HEK293 (cell line): ENCODE data around the gene DDOST.

Experiments
- GLI4 ChIP-seq: fragments of 450-650 bp; formaldehyde crosslinking; IDR thresholded peaks from 2 replicates; pipeline ENCODE4 v1.5.1; 2016; ENCODE audit warnings: missing biosample characterization, missing genetic modification characterization
- HOXA7 ChIP-seq: sonication (generic); formaldehyde crosslinking; IDR thresholded peaks from 2 replicates; pipeline ENCODE4 v1.8.1; 2022; ENCODE audit warnings: missing genetic modification reagents, borderline replicate concordance
- IKZF3 ChIP-seq: fragments of 450-650 bp; IDR thresholded peaks from 2 replicates; pipeline ENCODE4 v1.5.0; 2018; ENCODE audit warnings: missing biosample characterization, mild to moderate bottlenecking, missing genetic modification characterization, moderate library complexity
- KLF1 ChIP-seq: fragments of 450-650 bp; formaldehyde crosslinking; IDR thresholded peaks from 2 replicates; pipeline ENCODE4 v1.5.1; 2016; ENCODE audit warnings: missing biosample characterization, missing genetic modification characterization
- KLF10 ChIP-seq: fragments of 450-650 bp; IDR thresholded peaks from 2 replicates; pipeline ENCODE4 v1.5.1; 2018; ENCODE audit warnings: missing biosample characterization, mild to moderate bottlenecking, missing genetic modification characterization
- MZF1 ChIP-seq: fragments of 450-650 bp; formaldehyde crosslinking; IDR thresholded peaks from 2 replicates; pipeline ENCODE4 v1.5.1; 2017; ENCODE audit warnings: missing biosample characterization, missing genetic modification characterization, borderline replicate concordance
- PRDM1 ChIP-seq: fragments of 450-650 bp; formaldehyde crosslinking; IDR thresholded peaks from 2 replicates; pipeline ENCODE4; 2016; ENCODE audit warnings: missing biosample characterization, missing genetic modification characterization
- SP2 ChIP-seq: fragments of 450-650 bp; formaldehyde crosslinking; IDR thresholded peaks from 2 replicates; pipeline ENCODE4 v1.5.1; 2016; ENCODE audit warnings: missing biosample characterization, missing genetic modification characterization
- YY2 ChIP-seq: fragments of 450-650 bp; formaldehyde crosslinking; IDR thresholded peaks from 2 replicates; pipeline ENCODE4 v1.5.1; 2016; ENCODE audit warnings: missing biosample characterization, missing genetic modification characterization
- ZFHX2 ChIP-seq: fragments of 450-650 bp; formaldehyde crosslinking; conservative IDR thresholded peaks from 2 replicates; pipeline ENCODE4 v1.5.1; 2016; ENCODE audit warnings: missing biosample characterization, missing genetic modification characterization
- ZIC2 ChIP-seq: fragments of 450-650 bp; formaldehyde crosslinking; IDR thresholded peaks from 2 replicates; pipeline ENCODE4 v1.5.1; 2016; ENCODE audit warnings: missing biosample characterization, missing genetic modification characterization
- ZNF10 ChIP-seq: fragments of 450-650 bp; formaldehyde crosslinking; IDR thresholded peaks from 2 replicates; pipeline ENCODE4 v1.5.1; 2017; ENCODE audit warnings: missing biosample characterization, missing genetic modification characterization
- ZNF138 ChIP-seq: fragments of 450-650 bp; formaldehyde crosslinking; IDR thresholded peaks from 2 replicates; pipeline ENCODE4 v1.5.1; 2016; ENCODE audit warnings: missing biosample characterization, missing genetic modification characterization, borderline replicate concordance
- ZNF16 ChIP-seq: fragments of 450-650 bp; formaldehyde crosslinking; IDR thresholded peaks from 2 replicates; pipeline ENCODE4 v1.5.1; 2016; ENCODE audit warnings: low read depth, missing biosample characterization, missing genetic modification characterization
- ZNF175 ChIP-seq: fragments of 450-650 bp; formaldehyde crosslinking; IDR thresholded peaks from 2 replicates; pipeline ENCODE4 v1.5.1; 2016; ENCODE audit warnings: missing biosample characterization, missing genetic modification characterization
- ZNF248 ChIP-seq: fragments of 450-650 bp; formaldehyde crosslinking; IDR thresholded peaks from 2 replicates; pipeline ENCODE4 v1.5.1; 2017; ENCODE audit warnings: missing biosample characterization, missing genetic modification characterization
- ZNF26 ChIP-seq: fragments of 450-650 bp; formaldehyde crosslinking; IDR thresholded peaks from 2 replicates; pipeline ENCODE4 v1.5.1; 2016; ENCODE audit warnings: missing biosample characterization, missing genetic modification characterization
- ZNF266 ChIP-seq: fragments of 450-650 bp; formaldehyde crosslinking; IDR thresholded peaks from 2 replicates; pipeline ENCODE4 v1.5.1; 2016; ENCODE audit warnings: missing biosample characterization, missing genetic modification characterization, low read depth
- ZNF350 ChIP-seq: fragments of 450-650 bp; formaldehyde crosslinking; IDR thresholded peaks from 2 replicates; pipeline ENCODE4 v1.5.0; 2017; ENCODE audit warnings: missing biosample characterization, mild to moderate bottlenecking, missing genetic modification characterization
- ZNF600 ChIP-seq: fragments of 450-650 bp; formaldehyde crosslinking; IDR thresholded peaks from 2 replicates; pipeline ENCODE4 v1.5.1; 2016; ENCODE audit warnings: missing biosample characterization, missing genetic modification characterization
- ZNF639 ChIP-seq: fragments of 450-650 bp; formaldehyde crosslinking; IDR thresholded peaks from 2 replicates; pipeline ENCODE4 v1.5.1; 2016; ENCODE audit warnings: missing biosample characterization, missing genetic modification characterization
- ZNF768 ChIP-seq: fragments of 450-650 bp; formaldehyde crosslinking; IDR thresholded peaks from 2 replicates; pipeline ENCODE4 v1.5.1; 2018; ENCODE audit warnings: missing biosample characterization, mild to moderate bottlenecking, missing genetic modification characterization
- ZNF791 ChIP-seq: fragments of 450-650 bp; formaldehyde crosslinking; IDR thresholded peaks from 2 replicates; pipeline ENCODE4 v1.5.1; 2016; ENCODE audit warnings: missing biosample characterization, missing genetic modification characterization
- TF ChIP-seq, protein P1 (sequence below): fragments of 450-650 bp; formaldehyde crosslinking; conservative IDR thresholded peaks from 2 replicates; pipeline ENCODE4 v1.5.1; 2016; ENCODE audit warnings: low read depth, missing biosample characterization, missing genetic modification characterization
- TF ChIP-seq, protein P2 (sequence below): fragments of 450-650 bp; formaldehyde crosslinking; IDR thresholded peaks from 2 replicates; pipeline ENCODE4 v1.5.1; 2016; ENCODE audit warnings: missing biosample characterization, missing genetic modification characterization
- TF ChIP-seq, protein P3 (sequence below): fragments of 450-650 bp; formaldehyde crosslinking; IDR thresholded peaks from 2 replicates; pipeline ENCODE4 v1.5.1; 2017; ENCODE audit warnings: missing biosample characterization, missing genetic modification characterization

The DDOST gene

DNA sequence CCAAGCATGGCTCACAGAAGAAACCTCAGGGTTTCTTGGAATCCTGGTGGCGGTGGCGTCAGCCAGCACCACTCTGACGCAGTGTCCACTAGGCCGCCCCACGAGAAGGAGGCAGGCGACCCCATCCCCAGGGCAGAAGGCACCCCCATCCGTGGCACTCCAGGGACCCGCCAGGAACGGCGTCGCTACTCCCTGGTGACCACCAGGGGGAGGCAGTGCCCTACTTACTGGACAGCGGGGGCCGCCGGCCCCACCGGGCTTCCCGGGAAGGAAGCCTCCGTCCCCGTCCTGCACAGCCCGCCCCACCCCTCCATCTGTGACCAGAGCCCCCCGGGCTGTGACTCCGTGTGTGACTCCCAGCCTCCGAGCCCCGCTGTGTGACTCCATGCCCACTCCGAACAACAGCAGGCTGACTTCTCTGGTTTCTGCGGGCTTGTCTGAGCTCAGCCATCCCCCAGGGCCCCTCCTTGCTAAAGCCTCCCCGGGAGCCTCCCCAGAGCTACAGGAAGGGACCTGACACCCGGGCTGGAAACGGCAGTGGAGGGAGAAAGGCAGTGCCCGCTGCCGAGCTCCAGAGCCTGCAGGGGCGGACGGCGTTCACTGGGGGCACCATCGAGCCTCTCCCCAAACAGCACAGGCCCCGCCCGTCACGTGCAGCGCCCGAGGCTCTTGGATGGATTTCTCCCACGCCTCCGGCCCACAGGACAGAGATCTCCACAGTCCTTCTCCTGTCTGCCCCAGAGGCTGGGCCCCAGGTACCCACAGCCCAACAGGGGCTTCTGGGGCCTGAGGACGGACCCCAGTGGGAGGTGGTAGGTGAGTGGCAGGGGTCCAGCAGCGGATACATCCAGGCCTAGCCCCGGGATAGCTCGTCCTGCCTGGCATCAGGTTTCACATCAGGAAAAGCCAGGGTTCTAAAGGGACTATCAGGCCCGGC is 35.5 kb upstream of the DDOST start (continued):
- TF ChIP-seq HOXA7 (CRISPR knock-in tag) (no peak), ZFHX2 (tag by site-specific recombination) (peak; percentile 91), IKZF3 (tag by site-specific recombination) (peak; percentile 78), ZNF138 (tag by site-specific recombination) (no peak), ZNF26 (tag by site-specific recombination) (no peak), ZNF175 (tag by site-specific recombination) (no peak), ZNF639 (peak; percentile 56; the same call in 1 of the 2 replicates), YY2 (0 out of 2 replicates have a peak, but pooled peaks have one; percentile 58), ZNF248 (tag by site-specific recombination) (no peak), GLI4 (tag by site-specific recombination) (peak; percentile 73; the same call in 1 of the 2 replicates), SP2 (tag by site-specific recombination) (0 out of 2 replicates have a peak, but pooled peaks have one; percentile 50), ZNF16 (tag by site-specific recombination) (no peak), ZIC2 (tag by site-specific recombination) (peak; percentile 97), ZNF791 (tag by site-specific recombination) (no peak), KLF1 (tag by site-specific recombination) (peak; percentile 95), MZF1 (tag by site-specific recombination) (peak; percentile 77; the same call in 1 of the 2 replicates), ZNF768 (tag by site-specific recombination) (peak; percentile 82; the same call in 1 of the 2 replicates), PRDM1 (0 out of 2 replicates have a peak, but pooled peaks have one; percentile 6), KLF10 (tag by site-specific recombination) (no peak), ZNF266 (no peak), ZNF350 (no peak), ZNF10 (tag by site-specific recombination) (peak; percentile 48; the same call in 1 of the 2 replicates), ZNF600 (peak; percentile 96)
- TF ChIP-seq, protein P1, sequence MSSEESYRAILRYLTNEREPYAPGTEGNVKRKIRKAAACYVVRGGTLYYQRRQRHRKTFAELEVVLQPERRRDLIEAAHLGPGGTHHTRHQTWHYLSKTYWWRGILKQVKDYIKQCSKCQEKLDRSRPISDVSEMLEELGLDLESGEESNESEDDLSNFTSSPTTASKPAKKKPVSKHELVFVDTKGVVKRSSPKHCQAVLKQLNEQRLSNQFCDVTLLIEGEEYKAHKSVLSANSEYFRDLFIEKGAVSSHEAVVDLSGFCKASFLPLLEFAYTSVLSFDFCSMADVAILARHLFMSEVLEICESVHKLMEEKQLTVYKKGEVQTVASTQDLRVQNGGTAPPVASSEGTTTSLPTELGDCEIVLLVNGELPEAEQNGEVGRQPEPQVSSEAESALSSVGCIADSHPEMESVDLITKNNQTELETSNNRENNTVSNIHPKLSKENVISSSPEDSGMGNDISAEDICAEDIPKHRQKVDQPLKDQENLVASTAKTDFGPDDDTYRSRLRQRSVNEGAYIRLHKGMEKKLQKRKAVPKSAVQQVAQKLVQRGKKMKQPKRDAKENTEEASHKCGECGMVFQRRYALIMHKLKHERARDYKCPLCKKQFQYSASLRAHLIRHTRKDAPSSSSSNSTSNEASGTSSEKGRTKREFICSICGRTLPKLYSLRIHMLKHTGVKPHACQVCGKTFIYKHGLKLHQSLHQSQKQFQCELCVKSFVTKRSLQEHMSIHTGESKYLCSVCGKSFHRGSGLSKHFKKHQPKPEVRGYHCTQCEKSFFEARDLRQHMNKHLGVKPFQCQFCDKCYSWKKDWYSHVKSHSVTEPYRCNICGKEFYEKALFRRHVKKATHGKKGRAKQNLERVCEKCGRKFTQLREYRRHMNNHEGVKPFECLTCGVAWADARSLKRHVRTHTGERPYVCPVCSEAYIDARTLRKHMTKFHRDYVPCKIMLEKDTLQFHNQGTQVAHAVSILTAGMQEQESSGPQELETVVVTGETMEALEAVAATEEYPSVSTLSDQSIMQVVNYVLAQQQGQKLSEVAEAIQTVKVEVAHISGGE (tag by site-specific recombination) = peak; percentile 73
- TF ChIP-seq, protein P2, sequence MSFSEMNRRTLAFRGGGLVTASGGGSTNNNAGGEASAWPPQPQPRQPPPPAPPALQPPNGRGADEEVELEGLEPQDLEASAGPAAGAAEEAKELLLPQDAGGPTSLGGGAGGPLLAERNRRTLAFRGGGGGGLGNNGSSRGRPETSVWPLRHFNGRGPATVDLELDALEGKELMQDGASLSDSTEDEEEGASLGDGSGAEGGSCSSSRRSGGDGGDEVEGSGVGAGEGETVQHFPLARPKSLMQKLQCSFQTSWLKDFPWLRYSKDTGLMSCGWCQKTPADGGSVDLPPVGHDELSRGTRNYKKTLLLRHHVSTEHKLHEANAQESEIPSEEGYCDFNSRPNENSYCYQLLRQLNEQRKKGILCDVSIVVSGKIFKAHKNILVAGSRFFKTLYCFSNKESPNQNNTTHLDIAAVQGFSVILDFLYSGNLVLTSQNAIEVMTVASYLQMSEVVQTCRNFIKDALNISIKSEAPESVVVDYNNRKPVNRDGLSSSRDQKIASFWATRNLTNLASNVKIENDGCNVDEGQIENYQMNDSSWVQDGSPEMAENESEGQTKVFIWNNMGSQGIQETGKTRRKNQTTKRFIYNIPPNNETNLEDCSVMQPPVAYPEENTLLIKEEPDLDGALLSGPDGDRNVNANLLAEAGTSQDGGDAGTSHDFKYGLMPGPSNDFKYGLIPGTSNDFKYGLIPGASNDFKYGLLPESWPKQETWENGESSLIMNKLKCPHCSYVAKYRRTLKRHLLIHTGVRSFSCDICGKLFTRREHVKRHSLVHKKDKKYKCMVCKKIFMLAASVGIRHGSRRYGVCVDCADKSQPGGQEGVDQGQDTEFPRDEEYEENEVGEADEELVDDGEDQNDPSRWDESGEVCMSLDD (tag by site-specific recombination) = peak; percentile 95
- TF ChIP-seq, protein P3, sequence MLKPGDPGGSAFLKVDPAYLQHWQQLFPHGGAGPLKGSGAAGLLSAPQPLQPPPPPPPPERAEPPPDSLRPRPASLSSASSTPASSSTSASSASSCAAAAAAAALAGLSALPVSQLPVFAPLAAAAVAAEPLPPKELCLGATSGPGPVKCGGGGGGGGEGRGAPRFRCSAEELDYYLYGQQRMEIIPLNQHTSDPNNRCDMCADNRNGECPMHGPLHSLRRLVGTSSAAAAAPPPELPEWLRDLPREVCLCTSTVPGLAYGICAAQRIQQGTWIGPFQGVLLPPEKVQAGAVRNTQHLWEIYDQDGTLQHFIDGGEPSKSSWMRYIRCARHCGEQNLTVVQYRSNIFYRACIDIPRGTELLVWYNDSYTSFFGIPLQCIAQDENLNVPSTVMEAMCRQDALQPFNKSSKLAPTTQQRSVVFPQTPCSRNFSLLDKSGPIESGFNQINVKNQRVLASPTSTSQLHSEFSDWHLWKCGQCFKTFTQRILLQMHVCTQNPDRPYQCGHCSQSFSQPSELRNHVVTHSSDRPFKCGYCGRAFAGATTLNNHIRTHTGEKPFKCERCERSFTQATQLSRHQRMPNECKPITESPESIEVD (tag by site-specific recombination) = no peak; the same call in 1 of the 2 replicates
